B cell (primary cell): Measurements from ENCODE around the gene LIFR.

ENCODE experiments used
- CTCF ChIP-seq: fragments of 200-600 bp; IDR thresholded peaks from one replicate; pipeline ENCODE4 v1.8.0; 2022; ENCODE audit warnings: antibody characterized with exemption, mild to moderate bottlenecking
- EZH2 ChIP-seq: IDR thresholded peaks from 2 replicates; pipeline ENCODE4 v1.6.1; 2012; ENCODE audit warnings: borderline replicate concordance, low read depth, mild to moderate bottlenecking, moderate library complexity, low read length; ENCODE audit not compliant: insufficient read depth, poor library complexity, severe bottlenecking

- no peak for TF ChIP-seq CTCF
- no peak for TF ChIP-seq EZH2
Observed at GRCh38 chr5:38494175-38494574, 62.3 kb downstream of the LIFR start.
